ENCODE results near the gene RALGAPA2. TPM values are rescaled to one million over a fixed set of nuclear protein-coding genes. Genes with fewer than 3 reads are reported as not detected.

The RALGAPA2 gene
- total RNA-seq, 1 experiment from 2014 or later, result 9.5 TPM

- DNase-seq (ENCODE audit: low read depth), result no peak
These were observed 275.8 kb downstream of the RALGAPA2 start for GRCh38 chr20:20436689-20437088.

DNA sequence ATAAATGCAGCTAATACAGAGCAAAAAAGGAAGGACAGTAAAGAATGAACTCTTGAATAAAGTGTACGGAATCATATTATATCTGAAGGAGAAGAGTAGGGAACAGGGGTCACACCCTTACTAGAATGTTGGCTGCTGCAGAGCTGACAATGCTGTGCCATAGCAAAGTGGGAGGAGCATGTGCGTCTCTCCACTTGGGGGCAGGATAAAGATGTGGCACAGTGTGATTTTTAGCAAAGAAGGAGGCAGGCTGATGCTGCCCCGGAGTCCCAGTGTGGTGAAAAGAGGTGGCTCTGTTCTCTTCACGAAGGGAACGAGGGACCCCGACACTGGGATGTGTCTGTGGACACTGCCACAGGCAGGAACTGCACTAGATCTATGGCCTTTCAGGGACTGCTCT, 277.0 kb downstream of the RALGAPA2 start:
- no peak for DNase-seq (ENCODE audit: low read depth)

GRCh38 chr20:20432618-20433286, 279.7 kb downstream of the RALGAPA2 start:
- no peak for DNase-seq (ENCODE audit: low read depth)

- no peak for DNase-seq (ENCODE audit: low read depth)
These were observed 282.4 kb downstream of the RALGAPA2 start for GRCh38 chr20:20430066-20430465.

GRCh38 chr20:20428067-20428466, 284.4 kb downstream of the RALGAPA2 start:
- DNase-seq (ENCODE audit: low read depth), result no peak

GRCh38 chr20:20427227-20427864, 285.1 kb downstream of the RALGAPA2 start:
- DNase-seq (ENCODE audit: low read depth), result no peak

GRCh38 chr20:20426655-20426907, 285.9 kb downstream of the RALGAPA2 start:
- no peak for DNase-seq (ENCODE audit: low read depth)

DNA sequence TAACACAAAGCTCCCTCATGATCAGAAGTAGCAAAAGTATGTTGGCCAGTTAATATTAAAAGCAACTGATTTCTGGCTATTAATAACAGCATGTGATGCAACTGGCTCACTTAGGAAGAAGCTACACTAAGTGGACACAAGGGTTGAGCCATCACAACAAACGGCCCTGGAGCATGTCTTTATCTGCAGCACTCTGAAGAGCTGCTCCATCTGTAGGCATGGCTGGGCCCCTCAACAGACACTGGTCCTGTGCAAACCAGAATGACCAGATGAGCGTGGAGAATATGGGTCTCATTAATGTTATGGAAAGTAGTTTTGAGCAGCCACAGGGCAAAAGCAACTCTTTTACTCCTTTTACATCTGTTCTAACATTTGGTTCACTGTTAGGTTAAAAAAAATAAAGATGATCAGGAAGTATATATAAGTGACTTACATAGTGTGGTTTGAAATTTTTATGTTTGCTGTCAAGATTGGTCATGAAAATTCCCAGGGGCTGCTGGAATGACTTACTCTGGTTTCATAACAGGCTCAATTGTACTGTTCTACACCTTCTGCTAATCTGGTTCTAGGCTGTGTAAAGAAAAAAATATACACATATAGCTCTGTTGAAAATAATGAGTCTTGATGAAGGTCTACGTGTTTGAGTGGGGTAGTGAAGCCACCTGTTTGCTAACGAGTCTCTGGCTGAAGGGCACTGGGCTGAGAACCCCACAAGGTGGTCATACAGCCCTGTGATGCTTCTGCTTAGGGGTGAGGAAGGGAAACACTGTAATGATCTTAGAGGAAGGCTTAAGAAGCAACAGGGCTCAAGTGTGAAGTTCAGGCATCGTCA, 286.4 kb downstream of the RALGAPA2 start:
- DNase-seq (ENCODE audit: low read depth), result no peak

GRCh38 chr20:20423117-20423516, 289.3 kb downstream of the RALGAPA2 start:
- no peak for DNase-seq (ENCODE audit: low read depth)

DNA sequence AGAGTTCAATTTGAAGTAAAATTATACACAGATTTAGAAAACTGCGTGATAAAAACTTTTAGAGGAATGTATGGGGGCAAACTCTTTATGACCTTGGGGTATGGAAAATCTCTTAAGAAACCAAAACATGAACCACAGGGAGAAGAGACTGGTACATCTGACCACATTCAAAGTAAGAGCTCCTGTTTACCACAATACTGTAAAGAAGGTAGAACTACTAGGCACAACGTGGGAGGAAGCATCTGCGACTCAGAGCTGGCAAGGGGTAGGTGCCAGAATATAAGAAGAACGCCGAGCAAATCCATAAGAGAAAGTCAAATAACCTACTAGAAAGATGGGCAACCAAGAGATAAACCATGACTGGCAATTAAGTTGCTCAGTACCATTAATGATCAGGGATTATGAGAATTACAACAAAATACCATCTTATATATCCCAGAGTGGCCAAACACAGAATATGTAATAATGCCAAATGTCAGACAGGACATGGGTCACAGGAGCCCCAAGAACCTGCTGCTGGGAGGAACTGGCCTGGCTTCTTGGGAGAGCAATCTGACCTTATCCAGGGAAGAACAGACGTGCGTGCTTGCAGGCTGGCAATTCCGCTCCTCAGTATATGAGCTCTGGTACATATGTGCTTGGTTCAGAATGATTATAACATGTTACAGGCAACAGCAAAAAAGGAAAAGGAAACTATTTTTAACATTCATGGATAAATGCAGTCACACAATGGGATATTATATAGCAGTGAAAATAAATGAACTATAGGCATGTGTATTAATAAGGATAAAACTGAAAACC, 294.4 kb downstream of the RALGAPA2 start:
- DNase-seq (ENCODE audit: low read depth), result no peak

DNA sequence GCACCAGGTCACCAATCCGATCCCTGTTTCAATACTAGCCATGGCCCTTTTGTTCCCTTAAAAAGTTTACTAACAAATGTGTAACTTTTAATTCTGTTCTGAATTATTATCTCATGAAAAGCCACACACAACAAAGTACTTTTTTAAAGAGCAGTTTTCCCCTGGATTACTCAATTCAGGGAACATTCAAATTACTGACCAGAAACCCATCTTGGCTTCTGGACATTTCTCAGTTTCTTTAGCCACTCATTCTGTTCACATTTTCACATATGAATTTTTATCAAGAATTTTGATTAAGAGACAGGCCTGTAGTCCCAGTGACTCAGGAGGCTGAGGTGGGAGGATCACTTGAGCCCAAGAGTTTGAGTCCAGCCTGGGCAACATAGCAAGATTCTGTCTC, 297.1 kb downstream of the RALGAPA2 start:
- DNase-seq (ENCODE audit: low read depth), result no peak

GRCh38 chr20:20414640-20415220, 297.7 kb downstream of the RALGAPA2 start:
- no peak for DNase-seq (ENCODE audit: low read depth)

GRCh38 chr20:20413810-20414281, 298.6 kb downstream of the RALGAPA2 start:
- peak; percentile 9 for DNase-seq (ENCODE audit: low read depth)

GRCh38 chr20:20412750-20413149, 299.7 kb downstream of the RALGAPA2 start:
- DNase-seq (ENCODE audit: low read depth), result peak; percentile 3

- no peak for DNase-seq (ENCODE audit: low read depth)
These were observed 300.6 kb downstream of the RALGAPA2 start for GRCh38 chr20:20411836-20412235.

DNA sequence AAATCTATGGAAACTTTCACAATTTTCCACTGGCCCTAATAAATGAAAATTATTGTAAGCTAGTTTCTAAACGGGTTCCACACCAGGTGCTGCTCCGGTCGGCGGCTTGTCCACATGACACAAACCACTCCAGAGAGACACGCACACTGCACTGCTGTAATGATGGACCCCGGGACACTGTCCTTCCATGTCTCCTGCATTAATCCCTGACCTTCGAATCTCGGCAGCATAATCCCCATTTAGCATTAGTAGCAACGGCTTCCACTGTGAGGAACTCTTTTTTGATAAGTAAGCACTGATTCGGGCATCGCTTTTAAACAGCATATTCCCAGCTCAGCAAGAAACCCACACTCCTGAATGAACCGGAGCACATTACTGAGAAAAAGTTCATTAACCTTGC, 301.0 kb downstream of the RALGAPA2 start:
- no peak for DNase-seq (ENCODE audit: low read depth)

DNA sequence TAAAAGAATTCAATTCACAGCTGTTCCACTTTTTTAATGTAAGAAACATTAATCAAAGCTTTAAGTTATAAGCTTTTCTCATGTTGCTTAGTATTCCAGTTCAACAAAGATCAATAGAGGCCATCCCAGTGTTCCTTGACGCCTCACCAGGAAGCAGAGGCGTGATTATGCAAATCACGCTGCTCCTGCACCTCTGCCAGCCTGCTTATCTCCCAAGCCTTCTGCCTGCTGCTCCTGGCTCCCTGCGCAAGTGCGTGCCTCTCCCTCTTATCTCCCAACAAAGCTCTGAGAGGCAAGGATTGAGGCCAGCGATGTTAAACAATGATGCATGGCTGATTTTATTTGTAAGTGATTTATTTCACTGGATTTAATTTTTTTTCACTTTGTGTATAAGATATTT, 301.8 kb downstream of the RALGAPA2 start:
- DNase-seq (ENCODE audit: low read depth), result no peak

DNA sequence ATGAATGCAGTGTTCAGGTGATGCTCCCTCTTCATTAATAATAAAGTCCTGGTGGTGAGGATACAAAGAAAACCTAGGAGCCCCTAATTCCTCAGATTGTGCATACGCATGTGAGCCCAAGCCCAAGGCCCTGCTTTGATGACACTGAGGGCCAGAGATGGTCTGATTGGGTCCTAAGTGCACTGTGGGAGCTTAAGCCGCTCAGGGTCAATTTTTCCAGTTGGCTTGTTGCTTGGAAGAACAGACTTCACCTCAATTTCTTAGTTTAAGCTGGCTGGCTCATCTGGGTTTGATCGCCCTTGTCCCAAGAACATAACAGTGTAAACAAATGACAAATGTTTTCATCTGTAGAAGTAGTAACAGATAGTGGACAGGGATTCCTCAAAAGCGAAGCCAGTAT, 303.1 kb downstream of the RALGAPA2 start:
- DNase-seq (ENCODE audit: low read depth), result no peak

GRCh38 chr20:20407891-20408805, 304.3 kb downstream of the RALGAPA2 start:
- DNase-seq (ENCODE audit: low read depth), result peak; percentile 49

DNA sequence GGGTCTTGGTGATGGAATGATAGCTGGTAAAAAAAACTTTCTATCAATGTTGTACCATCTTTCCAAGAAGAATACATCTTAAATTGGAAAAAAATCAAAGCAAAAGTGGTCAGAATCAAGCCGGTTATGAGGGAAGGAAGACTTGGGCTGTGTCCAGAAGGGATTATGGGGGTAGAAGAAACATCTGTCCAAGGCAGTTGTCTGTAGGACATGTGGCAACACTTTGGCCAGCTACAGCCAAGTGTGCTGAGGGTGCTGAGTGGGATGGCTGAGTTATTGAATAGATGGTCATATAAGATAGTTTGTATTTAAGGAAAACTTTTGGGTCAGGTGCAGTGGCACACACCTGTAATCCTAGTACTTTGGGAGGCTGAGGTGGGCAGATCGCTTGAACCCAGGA, 306.1 kb downstream of the RALGAPA2 start:
- DNase-seq (ENCODE audit: low read depth), result no peak

GRCh38 chr20:20405623-20406022, 306.8 kb downstream of the RALGAPA2 start:
- no peak for DNase-seq (ENCODE audit: low read depth)

Measured in M059J (cell line).